GM18517 (cell line): Measurements from ENCODE around the gene CCNL2.
"Not testable (repeated sequence)": the region's sequence is repeated elsewhere in the genome, so short reads cannot be mapped to it uniquely, and the experiment has no call there.

Experiments used
- ATAC-seq: cut with Tn5 transposase; IDR thresholded peaks from one replicate; pipeline ENCODE4 v1.9.1; 2021; ENCODE audit warnings: mild to moderate bottlenecking, moderate library complexity; ENCODE audit not compliant: unreplicated experiment

CCNL2 gene

GRCh38 chr1:1399187-1399871 is at the start of gene CCNL2:
CCNL2 (minus strand) TSS chr1:1399335; CDS start chr1:1399306, 29 bp downstream.
- ATAC-seq: peak; percentile 83

- not testable (repeated sequence) for ATAC-seq
These were observed 47.5 kb upstream of the CCNL2 start for GRCh38 chr1:1446631-1447030.

DNA sequence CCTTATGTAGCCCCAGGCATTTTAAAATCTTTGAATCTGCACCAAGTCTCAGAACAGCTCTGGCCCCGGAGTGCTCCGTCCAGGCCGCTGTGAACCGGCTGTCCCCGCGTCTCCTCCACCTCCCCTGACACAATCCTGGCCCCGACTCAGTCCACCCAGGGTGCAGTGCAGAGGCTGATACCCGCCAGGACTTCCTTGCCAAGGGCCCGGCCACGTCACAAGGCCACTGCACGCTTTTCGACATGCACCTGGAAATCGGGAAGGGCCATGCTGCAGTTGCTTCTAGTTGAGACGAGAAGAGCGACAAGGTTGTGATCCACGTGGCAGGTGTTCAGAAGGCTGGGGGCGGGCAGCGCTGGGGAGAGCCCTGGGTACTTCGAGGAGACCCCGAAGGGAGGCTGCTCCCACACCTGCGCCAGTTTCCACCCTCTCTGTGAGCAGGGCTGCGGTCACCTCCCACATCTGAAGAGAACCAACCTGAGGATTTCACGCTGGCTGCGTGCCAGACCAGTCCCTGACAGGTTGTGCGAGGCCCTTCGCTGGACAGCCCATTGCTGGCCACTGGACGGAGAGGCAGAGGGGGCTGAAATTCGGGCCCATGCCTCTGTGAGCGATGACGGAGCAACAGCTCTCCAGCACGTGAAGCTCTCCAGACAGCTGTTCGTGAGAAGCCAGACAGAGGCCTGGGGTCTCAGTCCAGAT is 43.1 kb upstream of the CCNL2 start:
- no peak for ATAC-seq

DNA sequence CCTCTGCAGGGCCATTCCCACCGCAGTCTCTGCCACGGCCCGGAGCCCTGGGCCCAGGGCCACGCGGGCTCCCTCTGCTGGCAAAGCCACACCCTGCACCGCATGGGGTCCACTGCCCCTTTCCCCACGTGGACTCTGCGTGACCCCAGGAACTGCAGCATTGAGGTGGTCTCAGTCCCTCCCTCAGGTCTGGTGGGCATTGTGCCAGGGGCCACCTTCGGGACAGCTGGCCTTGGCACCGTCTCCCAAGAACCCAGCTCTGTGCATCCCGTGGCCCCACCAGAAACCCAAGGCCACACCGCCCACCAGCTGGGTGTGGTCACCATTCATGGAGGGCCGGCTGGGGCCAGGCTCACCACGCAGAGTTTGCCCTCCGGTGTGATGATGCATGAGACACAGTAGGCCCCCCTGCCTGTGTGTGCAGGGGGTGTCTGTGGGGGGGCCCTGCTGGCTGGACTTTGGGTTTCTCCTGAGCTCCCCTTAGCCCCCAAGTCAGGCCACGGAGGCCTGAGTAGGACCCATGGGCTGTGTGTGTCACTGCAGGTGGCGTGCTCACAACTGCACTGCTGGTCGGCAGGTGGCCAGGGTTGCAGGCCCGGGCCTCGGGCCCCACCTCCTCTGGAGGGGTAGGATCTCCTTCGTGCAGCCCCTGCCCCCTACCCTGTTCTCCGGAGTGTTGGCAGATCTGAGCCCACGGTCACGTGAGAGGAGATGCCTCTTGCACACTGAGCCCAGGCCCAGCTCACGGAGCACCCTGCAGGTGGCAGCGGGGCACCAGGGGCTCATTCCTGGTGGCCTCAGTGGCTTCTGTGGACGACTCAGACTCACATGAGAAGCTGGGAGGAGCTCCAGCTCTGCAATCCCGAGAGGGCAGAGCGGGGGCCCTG is 42.1 kb upstream of the CCNL2 start:
- no peak for ATAC-seq

GRCh38 chr1:1440262-1441001 is 41.3 kb upstream of the CCNL2 start:
- ATAC-seq: no peak

DNA sequence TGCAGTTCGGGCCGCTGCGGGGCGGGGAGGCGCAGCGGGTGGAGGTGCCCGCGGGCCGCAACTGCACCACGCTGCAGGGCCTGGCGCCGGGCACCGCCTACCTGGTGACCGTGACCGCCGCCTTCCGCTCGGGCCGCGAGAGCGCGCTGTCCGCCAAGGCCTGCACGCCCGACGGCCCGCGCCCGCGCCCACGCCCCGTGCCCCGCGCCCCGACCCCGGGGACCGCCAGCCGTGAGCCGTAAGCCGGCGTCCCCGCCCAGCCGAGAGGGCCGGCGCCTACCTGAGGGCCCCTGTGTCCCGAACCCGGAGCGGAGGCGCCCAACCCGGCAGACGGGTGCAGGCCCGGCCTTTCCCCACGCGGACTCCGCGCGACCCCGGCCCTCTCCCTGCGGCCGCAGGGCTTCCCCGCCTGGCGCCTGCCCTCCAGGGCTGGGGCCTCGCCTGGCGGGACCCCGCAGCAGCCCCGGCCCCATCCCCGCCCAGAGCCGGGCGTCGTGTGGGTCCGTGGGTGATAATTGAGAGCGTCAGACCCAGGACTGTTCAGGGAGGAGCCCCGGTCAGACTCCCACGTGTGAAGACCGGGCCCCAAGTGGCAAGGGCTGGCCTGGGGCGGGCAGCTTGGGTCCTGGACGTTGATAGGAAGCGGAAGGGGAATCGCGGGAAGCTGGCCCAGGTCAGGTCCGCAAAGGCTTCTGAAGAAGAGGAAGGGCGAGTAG is 40.6 kb upstream of the CCNL2 start:
- no peak for ATAC-seq

DNA sequence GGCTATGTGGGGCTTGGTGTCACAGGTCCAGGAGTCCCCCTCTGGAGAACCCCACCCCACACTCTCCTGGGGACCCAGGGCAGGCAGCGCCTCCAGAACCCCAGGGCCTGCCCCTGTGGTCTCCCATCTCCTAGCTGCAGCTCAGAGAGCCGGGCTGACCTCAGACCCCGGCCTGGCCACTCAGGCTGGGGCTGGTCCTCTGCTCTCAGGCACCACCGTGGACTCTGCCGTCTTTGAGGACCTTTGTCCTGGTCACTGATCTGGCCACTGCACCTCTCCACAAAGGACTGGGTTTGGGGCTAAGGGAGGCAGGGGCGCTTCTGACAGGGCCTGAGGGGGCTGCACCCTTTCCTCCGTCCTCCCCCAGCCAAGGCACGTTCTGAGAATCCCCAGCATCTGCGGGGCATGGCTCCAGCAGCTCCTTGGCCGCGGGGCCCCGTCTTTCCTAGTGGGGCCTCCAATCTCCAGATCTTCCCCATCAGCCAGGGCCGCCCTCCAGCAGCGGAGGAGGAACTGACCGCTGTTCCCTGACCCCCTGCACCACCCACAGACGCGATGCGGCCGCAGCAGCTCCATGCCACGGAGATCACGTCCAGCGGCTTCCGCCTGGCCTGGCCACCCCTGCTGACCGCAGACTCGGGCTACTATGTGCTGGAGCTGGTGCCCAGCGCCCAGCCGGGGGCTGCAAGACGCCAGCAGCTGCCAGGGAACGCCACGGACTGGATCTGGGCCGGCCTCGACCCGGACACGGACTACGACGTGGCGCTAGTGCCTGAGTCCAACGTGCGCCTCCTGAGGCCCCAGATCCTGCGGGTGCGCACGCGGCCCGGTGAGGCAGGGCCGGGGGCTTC is 39.6 kb upstream of the CCNL2 start:
- ATAC-seq: no peak

- no peak for ATAC-seq
These were observed 38.8 kb upstream of the CCNL2 start for GRCh38 chr1:1437904-1438376.

GRCh38 chr1:1437033-1437903 is 38.1 kb upstream of the CCNL2 start:
- ATAC-seq: no peak

- no peak for ATAC-seq
These were observed 37.5 kb upstream of the CCNL2 start for GRCh38 chr1:1436630-1437032.

- no peak for ATAC-seq
These were observed 36.9 kb upstream of the CCNL2 start for GRCh38 chr1:1435911-1436629.

GRCh38 chr1:1435106-1435903 is 36.2 kb upstream of the CCNL2 start, which contains the start of gene VWA1:
VWA1 (plus strand) TSS chr1:1435690; CDS start chr1:1435749, 59 bp downstream.
- ATAC-seq: no peak

DNA sequence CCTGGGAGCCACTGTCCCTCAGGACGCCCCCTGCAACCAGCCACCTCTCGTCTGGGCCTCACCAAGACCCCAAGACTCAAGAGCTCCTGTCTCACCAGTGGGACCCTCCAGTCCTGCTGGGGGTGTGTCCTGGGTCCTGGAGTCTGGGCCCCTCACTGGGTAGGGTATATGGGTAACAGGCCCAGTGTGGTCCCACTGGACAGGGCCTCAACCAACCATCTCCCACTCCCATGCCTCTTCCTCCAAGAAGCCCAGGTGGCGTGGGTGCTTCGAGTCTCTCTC is 35.6 kb upstream of the CCNL2 start:
- no peak for ATAC-seq

- no peak for ATAC-seq
These were observed 35.1 kb upstream of the CCNL2 start for GRCh38 chr1:1434131-1434823.

- no peak for ATAC-seq
These were observed 34.6 kb upstream of the CCNL2 start for GRCh38 chr1:1433804-1434130.
